NK-92 treated with Interleukin-12 subunit alpha and Interleukin-12 subunit beta, amount 100 ng/mL, for 24 hours (cell line): ENCODE results near the gene FSTL4.

Experiments used
- DNase-seq: peaks from one replicate; lab custom pipeline; 2025; lab: John Stamatoyannopoulos, UW

FSTL4 gene

DNA sequence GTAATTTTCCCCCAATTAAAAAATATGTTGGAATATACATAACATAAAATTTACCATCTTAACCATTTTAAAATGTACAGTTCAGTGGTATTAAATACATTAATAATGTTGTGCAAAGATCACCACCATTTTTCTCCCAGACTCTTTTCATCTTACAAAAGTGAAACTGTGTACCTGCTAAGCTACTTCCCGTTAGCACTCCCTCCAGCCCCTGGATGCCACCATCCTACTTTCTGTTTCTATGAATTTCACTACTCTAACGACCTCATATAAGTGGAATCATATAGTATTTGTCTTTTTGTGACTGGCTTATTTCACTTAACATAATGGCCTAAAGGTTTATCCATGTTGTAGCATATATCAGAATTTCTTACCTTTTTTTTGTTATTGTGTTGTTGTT, 447.6 kb downstream of the FSTL4 start:
- no peak for DNase-seq

GRCh38 chr5:133163839-133164238, 448.5 kb downstream of the FSTL4 start:
- no peak for DNase-seq

DNA sequence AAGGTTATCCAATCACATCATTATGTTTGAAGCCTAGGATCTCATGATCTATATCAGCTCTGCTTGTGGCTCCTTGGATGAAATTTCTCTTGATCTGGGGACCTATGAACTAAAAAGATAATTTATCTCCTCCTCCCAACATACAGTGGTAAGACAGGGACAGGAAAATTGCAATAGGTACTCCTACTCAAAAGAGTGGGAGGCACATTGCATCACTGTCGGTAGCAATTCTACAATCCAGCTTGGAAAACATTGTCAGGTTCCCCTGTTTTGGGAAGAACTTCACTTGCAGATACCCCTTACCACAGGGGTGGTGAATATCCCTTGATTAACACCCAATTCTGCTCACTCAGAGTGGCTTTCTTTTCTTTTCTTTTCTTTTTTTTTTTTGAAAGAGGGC, 452.8 kb downstream of the FSTL4 start:
- no peak for DNase-seq

DNA sequence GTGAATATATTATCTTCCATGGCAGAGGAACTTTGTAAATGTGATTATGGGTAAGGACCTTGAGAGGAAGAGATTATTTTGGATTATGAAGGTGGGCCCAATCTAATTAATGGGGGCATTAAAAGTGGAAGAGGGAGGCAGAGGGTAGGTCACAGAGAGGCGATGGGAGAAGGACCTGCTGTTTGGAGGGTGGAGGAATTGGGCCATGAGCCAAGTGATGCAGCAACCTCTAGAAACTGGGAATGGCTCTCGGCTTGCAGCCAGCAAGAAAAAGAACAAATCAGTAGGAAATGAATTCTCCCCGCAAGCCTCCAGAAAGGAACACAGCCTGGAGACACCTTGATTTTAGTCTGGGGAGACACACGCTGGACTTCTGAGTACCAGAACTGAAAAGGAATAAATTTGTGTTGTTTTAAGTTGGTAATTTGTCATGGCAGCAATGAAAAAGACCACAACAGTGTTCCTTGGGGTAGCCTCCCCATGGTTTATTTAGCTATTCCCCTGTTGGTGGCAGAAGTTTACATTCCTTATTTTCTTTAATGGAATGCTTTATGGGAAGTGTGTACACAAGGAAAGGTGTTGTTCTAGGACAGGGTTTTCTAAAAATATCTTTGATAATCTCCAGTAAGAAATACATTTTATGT, 456.9 kb downstream of the FSTL4 start:
- no peak for DNase-seq

- DNase-seq, result no peak
Measured at GRCh38 chr5:133154274-133155075, 457.9 kb downstream of the FSTL4 start.

DNA sequence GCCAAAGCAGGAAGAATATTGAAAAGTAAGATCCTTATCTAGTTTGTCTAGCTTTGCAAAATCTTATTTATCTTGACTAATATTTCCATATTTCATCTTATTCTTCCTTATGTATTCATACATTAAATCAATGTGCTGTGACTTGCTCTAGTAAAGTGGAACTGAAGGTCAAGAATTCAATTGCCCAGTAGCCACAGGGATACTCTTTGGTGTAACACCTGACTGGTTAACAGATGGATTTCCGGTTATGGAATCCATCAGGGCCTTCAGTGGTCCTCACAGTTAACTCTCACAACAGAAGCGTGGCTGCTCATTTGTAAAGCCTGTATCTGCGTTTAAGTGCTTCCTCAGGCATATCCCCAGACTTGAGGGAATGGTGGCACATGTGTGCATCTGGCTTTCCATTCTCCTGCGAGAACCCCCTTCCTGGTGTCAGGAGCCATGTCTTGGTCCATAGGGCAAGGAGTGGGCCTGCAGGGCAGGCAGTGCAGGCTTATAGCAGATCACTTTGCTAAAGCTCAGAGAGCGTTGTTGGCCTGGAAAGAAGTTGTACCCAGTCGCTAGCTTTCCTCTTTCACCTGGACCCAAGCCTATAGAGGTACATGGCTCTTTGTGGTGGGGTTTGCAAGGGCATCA, 461.3 kb downstream of the FSTL4 start:
- no peak for DNase-seq

DNA sequence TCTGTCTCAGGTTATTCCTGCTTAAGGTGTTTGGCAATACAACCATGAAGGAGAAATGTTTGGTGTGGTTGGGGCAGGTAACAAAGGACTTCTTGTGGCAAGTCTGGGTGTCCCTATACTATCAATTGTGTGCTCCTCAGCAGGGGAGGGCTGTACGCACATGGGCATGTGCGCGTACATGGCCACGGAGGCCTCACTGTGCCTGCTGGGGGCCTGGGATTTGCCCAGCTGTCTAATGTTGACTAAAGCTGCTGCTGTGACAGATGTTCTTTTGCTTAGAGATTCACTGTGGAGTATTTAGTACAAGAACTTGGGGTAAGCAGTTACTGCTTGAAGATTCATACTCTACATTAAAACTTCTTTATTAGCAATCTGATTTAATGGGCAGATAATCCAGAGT, 463.0 kb downstream of the FSTL4 start:
- no peak for DNase-seq

- DNase-seq, result no peak
Measured at GRCh38 chr5:133147815-133148567, 464.4 kb downstream of the FSTL4 start.

GRCh38 chr5:133147411-133147810, 464.9 kb downstream of the FSTL4 start:
- DNase-seq, result no peak
